ENCODE data around the gene MYOZ1.
"Not testable (repeated sequence)": the region's sequence is repeated elsewhere in the genome, so short reads cannot be mapped to it uniquely, and the experiment has no call there.

Gene MYOZ1, protein sequence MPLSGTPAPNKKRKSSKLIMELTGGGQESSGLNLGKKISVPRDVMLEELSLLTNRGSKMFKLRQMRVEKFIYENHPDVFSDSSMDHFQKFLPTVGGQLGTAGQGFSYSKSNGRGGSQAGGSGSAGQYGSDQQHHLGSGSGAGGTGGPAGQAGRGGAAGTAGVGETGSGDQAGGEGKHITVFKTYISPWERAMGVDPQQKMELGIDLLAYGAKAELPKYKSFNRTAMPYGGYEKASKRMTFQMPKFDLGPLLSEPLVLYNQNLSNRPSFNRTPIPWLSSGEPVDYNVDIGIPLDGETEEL

DNA sequence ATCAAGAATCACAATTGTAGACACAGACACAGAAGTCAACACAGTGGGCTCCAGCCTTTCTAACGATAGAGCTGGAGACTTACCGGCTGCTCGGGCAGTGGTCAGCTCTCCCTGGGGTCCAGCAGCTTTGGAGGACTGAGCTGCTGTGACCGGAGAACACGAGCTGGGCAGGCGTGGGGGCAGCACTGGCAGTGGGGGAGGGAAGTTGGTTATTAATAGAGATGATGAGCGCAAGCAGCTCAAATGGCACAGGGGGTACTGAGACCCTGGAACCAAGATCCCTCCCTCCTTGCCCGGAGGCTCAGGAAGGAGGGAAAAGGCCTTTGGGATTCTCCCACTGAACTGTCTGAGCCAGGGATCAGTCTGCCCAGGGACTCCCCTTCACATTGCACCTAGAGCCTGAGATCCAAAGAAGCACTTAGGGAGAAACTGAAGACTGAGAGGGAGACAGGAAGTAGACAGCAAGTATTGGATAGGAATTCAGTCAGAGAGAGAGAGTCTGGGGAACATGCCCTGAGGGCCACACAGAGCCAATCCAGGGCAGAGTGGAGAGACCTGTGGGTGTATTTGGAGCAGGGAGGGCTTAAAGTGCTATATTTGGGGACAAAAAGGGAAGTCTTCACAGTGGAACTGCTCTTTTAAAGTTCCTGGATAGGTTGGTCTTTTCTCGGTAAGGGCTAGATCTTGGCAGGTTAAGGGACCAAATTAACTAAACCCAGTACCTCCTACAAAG is at the start of gene MYOZ1:
MYOZ1 (minus strand) TSS at position 147 of the 733 bp plus-strand sequence. CDS start 1,457 bp downstream, outside the sequence.
- peak; percentile 7 for DNase-seq (ENCODE audit: low read depth, low spot score)

DNA sequence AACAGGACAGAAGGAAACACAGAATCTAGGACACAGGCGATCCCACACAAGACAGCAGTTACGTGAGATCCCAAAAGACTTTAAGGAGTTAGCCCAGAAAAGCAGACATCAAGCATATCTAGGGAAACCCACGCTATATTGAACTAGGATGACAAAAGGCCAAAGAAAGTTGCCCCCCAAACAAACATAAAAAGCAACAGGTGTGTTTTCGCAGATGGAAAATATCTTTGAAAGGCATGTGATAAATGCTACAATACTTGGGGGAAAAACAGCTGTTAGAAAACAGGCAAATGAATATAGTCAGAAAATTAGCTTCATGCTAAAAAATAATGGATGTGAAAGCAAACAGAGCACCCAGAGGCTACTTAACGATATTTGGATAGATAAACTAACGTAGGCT is 49.5 kb upstream of the MYOZ1 start:
- DNase-seq (ENCODE audit: low read depth, low spot score) = not testable (repeated sequence)

DNA sequence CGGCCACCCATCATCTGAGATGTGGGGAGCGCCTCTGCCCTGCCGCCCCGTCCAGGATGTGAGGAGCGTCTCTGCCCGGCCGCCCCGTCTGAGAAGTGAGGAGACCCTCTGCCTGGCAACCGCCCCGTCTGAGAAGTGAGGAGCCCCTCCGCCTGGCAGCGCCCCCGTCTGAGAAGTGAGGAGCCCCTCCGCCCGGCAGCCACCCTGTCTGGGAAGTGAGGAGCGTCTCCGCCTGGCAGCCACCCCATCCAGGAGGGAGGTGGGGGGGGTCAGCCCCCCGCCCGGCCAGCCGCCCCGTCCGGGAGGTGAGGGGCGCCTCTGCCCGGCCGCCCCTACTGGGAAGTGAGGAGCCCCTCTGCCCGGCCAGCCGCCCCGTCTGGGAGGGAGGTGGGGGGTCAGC is 48.3 kb upstream of the MYOZ1 start:
- DNase-seq (ENCODE audit: low read depth, low spot score) = not testable (repeated sequence)

DNA sequence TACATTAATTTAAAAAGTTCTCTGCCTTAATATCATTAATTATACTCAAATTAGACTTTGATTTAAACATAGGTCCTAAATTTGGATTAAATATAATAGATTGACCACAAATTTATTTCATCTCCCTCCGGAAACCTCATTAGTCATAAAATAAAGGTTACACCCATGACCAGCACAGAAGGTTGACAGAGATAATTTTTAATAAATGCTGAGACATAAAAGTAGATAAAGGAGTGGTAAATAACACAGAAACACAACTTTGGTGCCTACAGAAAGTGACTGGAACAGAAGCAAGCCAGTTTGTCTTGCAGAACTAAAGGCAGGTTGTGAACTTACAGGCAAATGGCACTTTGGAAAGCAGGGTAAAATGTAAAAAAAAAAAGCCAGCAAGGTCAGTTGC is 46.4 kb upstream of the MYOZ1 start:
- not testable (repeated sequence) for DNase-seq (ENCODE audit: low read depth, low spot score)

DNA sequence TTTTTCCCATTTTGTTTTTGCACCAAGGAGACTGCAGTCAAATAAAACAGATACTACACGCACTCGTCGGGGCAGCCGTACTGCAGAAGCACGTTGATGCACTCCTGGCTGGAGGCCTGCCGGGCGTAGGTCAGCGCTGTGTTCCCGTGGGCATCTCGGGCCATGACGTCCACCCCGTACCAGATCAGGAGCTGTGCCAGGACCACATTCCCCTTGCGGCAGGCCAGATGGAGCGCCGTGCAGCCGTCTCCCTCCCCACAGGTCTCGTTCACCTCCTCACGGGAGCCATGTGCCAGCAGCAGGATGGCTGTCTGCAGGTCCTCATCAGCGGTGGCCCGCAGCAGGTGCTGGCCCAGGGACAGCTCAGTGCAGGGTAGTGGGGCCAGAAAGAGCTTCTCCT is 33.3 kb upstream of the MYOZ1 start:
- DNase-seq (ENCODE audit: low read depth, low spot score) = not testable (repeated sequence)

DNA sequence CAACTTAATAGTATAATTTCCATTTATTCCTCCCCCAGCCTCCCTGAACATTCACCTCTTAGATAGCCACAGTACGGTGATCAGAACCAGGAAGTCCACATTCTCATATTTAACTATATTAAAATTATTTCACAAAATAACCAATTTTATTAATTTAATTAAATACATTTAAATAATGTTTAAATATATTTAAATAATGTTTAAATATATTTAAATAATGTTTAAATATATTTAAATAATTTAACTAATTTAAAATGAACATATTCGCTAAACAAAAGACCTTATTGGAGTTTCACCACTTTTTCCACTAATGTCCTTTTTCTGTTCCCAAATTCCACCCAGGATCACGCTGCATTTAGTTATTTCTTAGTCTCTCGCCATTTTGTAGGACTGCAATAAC is 27.1 kb upstream of the MYOZ1 start:
- not testable (repeated sequence) for DNase-seq (ENCODE audit: low read depth, low spot score)

DNA sequence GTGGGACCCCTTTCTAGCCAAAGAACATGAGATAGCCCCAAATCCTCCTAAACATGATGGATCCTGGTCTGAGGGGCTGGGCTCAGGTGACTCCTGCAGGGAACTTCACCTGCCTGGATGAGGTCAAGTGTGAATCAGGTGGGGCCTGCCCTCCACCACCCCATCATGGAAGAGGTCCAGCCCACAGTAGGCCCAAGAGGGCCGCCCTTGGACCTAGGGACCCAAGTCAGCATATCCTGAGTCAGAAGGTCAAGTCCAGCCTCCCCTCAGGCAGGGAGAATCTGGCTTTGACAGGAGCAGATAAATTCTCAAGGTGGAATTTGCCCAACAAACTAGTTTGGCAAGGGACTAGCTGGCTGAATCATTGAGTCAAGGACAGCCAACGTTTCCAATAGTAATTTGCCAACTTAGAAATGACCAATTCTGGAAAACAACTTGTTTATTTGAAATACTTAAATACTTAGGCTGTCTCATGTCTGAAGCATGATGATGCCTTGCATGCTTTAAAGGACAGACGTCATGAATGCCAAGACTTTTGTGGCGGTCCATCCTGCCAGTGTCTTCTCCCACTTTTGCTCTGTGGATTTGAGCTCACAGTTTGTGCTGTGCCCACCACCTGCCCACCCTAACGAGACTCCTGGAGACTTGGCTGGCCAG is 25.0 kb upstream of the MYOZ1 start:
- DNase-seq (ENCODE audit: low read depth, low spot score) = peak; percentile 22

DNA sequence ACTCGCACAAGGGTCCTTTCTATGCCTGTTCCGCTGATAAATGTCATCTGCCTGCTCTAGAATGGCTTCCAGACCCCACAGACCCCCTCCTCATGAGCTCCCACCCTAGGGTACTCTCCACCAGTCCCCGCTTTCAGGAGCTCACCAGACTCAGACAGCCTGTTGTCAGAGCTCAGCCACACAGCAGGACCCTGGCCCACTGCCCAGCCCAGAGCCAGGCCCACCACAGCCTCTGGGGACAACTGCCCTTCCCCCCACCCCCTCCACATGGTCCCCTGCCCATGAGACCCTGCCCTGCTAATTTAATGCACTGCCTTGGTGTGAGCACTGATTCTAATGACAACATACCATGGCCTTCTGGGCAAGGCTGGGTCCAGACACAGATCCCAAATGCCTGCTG is 24.3 kb upstream of the MYOZ1 start:
- DNase-seq (ENCODE audit: low read depth, low spot score) = not testable (repeated sequence)

DNA sequence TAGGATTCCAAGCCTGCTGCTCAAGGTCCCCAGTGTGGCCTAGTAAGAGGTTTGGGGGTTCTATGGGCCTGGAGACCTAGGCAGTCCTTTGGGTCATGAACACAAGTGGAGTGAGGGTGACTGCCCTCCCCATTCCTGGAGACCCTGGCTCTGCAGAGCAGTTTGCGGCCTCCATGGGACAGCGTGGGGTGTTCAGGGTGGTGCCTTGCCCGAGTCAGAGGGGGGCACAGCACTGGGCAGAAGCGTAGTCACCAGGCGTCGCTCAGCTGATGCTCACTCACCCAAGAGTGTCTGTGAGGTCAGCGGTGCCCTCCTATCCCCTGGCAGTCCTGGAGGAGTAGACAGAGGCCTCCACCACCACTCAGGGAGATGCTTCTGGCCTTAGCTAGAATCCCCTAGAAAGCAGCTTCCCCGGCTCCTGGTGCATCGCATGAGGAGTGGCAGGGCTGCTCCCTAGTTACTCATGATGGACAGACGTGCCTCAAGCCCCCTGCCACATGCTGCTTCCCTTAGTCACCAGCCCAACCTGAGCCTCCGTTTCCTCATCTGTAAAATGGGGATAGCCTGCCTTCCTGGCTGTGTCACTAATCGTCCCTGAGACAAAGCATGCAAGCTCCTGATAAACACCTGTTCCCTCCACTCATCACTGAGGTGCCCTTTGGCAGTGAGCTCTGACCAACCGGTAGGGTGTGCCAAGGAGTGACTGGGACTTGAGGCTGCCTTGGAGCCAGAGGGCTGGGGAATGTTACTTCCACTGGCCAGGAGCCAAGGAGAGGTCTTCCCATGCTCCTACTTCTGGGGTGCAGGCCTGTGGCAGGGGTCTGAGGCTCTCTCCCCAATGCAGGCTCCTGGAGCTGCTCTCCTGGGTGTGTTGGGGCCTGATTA is 23.1 kb upstream of the MYOZ1 start:
- not testable (repeated sequence) for DNase-seq (ENCODE audit: low read depth, low spot score)

DNA sequence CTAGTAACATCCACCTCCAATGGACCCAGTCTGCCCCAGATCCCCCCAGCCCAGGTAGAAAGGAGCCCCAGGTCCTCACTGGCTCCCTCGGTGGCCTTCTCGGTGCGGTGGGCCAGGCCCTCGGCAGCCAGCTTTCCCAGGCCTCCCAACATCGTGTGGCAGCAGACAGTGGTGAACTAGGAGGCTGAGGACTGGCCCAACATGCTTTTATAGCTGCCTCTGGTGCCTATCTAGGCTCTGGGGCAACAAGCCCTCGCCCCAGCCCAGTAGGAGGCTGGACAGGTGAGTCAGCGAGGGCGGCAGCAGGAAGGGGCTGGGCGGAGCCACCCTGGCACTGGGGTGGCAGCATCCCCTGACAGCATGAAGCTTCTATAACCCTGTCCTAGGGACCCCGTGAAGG is 22.3 kb upstream of the MYOZ1 start:
- not testable (repeated sequence) for DNase-seq (ENCODE audit: low read depth, low spot score)

DNA sequence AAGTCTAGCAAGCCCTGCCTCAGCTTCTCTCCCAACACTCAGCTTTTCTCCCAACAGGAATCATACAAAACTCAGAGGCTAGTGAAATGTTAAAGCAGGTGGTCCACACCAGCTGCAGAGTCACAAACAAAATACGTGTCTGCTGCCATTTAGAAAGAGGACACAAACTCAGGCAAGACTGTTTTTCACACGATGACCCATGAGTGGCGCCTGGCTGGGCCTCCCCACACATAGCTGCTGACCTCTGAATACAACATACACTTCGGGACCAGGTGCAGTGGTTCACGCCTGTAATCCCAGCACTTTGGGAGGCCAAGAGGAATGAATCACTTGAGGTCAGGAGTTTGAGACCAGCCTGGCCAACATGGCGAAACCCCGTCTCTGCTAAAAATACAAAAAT is 21.4 kb upstream of the MYOZ1 start:
- not testable (repeated sequence) for DNase-seq (ENCODE audit: low read depth, low spot score)

DNA sequence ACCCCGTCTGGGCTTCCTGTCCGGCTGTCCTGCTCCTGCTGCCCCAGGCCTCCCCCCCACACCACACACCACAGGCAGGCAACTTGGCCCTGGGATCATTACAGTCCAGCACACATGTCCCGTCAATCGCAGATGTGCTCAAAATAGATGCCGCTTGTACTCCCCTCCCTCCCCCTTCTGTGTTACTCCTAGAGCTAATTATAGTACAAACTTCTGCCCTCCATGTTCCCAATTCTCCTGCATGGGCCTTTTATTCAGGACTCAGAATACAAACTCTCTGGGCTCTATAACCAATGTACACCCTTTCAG is 14.7 kb upstream of the MYOZ1 start, which contains the start of gene SYNPO2L:
SYNPO2L (minus strand) TSS at position 40 of the 309 bp plus-strand sequence. CDS start 107 bp downstream, outside the sequence.
- DNase-seq (ENCODE audit: low read depth, low spot score) = no peak

DNA sequence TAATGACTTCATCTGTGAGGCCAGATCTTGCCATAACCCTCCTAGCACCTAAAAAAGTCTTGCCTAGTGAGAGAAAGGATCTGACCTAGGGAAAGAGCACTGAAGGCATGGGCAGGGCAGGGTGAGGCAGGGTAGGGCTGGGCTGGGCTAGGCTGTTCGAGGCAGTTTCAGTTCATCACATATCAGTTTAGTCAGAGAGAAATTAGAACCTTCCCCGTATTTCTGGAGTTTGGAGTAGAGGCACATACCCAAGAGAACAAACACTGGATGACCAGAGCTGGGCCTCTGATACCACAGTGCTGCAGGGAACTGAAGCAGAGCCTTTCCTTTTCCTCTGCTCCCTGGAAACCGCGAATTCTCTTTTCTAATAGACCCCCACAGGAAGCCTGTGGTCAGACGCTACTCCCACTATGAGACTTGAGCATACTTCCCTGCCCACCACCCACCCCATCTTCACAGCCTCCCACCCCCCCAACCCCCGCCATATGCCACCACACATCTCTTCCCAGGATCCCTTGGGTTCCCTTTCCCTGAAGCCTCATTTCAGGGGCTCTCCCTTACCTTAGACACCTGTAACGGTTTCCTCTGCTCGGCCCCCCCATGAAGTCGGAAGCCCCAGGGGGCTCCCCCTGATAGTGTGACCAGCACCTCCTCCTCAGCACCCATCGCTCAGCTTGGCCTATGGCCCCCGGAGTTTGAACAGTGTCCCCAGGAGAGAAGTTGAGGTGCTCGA is 14.1 kb upstream of the MYOZ1 start:
- no peak for DNase-seq (ENCODE audit: low read depth, low spot score)

DNA sequence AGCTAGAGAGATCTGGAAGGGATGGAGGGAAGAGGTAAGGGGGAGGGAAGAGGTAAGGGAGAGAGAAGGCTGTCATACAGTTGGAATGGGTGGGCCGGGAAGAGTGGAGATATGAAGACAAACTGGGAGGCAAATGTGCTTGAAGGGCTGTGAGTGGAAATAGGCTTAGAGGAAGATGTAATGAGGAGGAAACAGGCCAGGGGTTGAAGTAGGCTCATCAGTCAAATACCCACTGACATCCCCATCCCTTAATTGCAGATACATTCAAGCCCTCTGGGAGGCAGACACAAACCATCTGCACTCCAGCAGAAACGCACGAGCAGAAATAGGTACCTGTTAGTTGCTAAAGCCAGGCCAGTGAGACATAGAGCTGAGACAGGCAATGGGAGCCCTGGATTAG is 12.4 kb upstream of the MYOZ1 start:
- DNase-seq (ENCODE audit: low read depth, low spot score) = peak; percentile 13

DNA sequence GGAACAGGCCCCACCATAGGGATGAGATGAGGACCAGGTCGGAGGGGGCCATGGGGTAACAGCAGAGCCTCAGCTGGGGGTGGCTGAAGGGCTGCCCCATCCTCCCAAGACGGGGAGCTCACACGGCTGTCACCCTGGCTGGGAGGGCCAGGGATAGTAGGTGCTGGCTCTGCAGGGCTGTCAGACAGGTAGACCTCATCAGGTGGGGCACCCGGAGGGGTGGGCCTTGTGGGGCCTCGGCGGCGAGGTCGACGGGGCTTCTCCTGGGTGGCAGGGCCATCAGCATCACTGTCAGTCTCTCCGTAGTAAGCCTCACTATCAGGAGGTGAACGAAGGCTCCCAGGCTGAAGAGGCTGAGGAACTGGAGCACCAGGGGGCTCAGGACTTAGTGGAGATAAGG is 11.9 kb upstream of the MYOZ1 start:
- DNase-seq (ENCODE audit: low read depth, low spot score) = no peak

DNA sequence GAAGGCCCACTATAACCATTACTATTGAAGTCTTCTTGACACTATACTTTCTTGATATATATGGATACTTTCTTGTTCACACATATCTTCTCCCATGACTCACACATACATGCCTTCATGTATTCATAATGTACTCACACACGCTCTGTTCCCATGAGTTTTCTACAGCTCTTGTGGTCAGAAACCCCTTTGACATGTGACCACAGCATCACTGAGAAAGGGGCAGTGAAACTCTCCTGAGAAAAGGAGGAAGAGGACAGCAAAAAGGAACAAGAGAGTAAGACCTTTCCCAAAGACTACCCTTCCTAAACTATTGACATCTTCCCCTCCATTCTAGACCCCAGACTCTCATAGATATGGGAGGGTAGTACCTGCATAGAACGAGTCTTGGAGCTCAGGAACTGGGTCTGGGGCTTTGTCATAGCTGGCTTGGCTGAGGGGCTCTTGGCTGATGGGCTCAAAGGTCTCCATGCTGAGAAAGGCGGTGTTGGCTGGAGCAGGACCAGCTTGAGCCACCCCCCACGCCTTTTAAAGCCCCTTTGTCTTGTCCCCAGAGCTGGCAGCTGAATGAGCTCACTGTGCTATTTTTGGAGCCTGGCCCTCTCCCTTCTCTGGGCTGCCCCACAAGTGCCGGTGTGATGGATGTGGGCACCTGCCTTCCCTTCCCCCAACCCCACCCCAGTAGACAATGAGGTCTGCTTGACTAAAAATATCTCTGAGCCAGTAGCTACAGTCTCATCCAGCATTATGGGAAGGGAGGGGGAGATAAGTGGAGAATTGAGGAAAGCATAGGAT is 9.5 kb upstream of the MYOZ1 start:
- DNase-seq (ENCODE audit: low read depth, low spot score) = peak; percentile 54

DNA sequence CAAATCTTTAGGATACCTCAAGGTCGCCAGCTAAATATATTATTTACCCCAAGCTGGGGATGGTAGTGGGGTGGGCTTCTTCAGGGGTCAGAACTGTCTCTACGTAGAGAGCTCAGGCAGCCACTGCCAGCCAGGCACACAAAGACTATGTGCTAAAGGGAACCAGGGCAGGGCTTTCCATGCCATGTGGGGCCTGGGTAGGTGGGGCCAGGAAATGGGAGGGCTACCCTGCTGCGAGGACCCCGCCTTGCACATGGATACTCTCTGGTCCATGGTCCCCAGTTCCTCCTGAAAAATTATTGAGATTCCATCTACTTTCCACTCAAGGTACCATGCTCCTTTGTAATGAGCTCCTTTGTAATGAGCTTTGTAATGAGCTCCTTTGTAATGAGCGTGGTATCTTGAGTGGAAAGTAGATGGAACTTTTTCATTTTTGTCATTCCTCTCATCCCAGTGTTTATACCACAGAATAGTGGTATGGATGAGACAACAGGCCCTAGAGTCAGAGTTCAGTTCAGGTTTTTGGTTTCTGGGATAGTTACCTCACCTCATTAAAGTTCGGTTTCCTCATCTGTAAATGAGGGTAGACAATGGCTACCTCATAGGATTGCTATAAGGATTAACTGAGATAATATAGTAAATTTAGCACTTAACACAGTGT is 8.7 kb upstream of the MYOZ1 start:
- peak; percentile 41 for DNase-seq (ENCODE audit: low read depth, low spot score)

DNA sequence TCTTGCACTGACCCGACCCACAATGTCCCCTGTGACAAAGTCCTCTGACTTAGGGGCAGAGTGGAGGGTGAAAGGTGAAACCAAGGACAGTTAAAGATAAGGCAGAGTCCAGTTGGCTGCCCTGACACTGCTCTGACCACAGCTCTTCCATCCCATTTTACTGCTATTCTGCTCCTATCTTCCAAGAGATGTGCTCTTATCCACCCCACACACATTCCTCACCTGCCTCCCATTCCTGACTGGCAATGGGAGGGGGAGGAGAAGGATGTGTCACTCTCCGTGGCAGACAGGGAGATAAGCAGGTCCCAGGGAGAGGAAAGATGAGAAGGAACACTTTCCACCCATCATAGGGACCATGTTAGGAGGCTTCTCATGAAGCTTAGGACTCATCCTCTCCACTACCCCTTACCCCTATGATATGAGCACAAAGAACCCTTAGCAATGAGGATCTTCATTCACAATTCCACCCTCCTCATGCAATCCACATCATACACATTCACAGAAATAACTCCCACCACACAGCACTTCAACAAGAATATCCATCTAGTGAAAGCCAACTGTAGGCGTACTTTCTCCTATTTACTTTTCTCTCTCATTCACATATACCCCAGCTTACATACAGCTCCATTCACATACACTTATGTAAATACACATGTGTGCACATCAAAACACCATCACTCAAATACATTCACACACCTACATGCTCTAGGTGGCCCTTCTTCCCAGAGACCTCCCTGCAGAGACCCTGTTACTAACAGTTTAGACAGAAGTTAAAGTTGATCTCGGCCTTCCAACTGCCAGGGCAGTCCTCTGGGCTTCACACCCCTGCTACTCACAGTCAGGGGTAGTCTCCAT is 7.9 kb upstream of the MYOZ1 start:
- DNase-seq (ENCODE audit: low read depth, low spot score) = peak; percentile 29
